Measurements from ENCODE around the gene RBM23.

DNA sequence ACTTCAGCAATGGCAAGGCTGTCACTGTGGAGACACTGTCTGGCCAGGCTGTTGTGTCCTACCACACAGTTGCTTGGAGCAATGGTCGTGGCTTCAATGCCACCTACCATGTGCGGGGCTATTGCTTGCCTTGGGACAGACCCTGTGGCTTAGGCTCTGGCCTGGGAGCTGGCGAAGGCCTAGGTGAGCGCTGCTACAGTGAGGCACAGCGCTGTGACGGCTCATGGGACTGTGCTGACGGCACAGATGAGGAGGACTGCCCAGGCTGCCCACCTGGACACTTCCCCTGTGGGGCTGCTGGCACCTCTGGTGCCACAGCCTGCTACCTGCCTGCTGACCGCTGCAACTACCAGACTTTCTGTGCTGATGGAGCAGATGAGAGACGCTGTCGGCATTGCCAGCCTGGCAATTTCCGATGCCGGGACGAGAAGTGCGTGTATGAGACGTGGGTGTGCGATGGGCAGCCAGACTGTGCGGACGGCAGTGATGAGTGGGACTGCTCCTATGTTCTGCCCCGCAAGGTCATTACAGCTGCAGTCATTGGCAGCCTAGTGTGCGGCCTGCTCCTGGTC, 43.1 kb downstream of the RBM23 start:
- TF ChIP-seq RAD21 (IDR thresholded peaks at IDR 0.05; ENCODE audit: low read depth) (no peak), CREB1 (IDR thresholded peaks at IDR 0.05; ENCODE audit: low read depth) (no peak), TCF12 (IDR thresholded peaks at IDR 0.05; ENCODE audit: low read depth) (no peak)
- TF ChIP-seq, protein P1, sequence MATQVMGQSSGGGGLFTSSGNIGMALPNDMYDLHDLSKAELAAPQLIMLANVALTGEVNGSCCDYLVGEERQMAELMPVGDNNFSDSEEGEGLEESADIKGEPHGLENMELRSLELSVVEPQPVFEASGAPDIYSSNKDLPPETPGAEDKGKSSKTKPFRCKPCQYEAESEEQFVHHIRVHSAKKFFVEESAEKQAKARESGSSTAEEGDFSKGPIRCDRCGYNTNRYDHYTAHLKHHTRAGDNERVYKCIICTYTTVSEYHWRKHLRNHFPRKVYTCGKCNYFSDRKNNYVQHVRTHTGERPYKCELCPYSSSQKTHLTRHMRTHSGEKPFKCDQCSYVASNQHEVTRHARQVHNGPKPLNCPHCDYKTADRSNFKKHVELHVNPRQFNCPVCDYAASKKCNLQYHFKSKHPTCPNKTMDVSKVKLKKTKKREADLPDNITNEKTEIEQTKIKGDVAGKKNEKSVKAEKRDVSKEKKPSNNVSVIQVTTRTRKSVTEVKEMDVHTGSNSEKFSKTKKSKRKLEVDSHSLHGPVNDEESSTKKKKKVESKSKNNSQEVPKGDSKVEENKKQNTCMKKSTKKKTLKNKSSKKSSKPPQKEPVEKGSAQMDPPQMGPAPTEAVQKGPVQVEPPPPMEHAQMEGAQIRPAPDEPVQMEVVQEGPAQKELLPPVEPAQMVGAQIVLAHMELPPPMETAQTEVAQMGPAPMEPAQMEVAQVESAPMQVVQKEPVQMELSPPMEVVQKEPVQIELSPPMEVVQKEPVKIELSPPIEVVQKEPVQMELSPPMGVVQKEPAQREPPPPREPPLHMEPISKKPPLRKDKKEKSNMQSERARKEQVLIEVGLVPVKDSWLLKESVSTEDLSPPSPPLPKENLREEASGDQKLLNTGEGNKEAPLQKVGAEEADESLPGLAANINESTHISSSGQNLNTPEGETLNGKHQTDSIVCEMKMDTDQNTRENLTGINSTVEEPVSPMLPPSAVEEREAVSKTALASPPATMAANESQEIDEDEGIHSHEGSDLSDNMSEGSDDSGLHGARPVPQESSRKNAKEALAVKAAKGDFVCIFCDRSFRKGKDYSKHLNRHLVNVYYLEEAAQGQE (IDR thresholded peaks at IDR 0.05; ENCODE audit: low read depth): no peak

Measured in Ishikawa (cell line).